ENCODE measurements around the gene GBP2.

The GBP2 gene

DNA sequence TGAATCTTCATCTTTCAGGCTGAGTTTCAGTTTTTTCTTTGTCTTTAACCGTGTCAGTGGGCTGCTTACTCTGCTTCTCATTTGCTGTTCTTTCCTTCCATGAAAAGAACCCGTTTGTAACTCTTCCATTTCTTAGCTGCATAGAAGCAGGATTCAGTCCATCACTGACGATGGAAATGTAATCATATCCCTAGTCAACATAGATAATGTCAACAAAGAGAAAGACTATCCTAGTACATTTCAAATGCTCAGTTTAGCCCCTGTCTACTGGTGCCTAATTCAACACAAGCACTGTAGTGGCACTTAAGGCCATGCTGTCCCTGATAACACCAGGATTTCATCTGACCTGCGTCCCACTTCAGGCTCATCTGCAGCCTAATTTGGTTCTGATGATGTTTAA, 61.3 kb downstream of the GBP2 start:
- DNase-seq = no peak

- no peak for DNase-seq
Measured at GRCh38 chr1:89063094-89063493, 62.8 kb downstream of the GBP2 start.

- DNase-seq = no peak
Measured at GRCh38 chr1:89060091-89060490, 65.8 kb downstream of the GBP2 start.

Data from effector CD8-positive, alpha-beta T cell (primary cell).